ENCODE data around the gene SNRNP40. TPM values are rescaled to one million over a fixed set of nuclear protein-coding genes. Genes with fewer than 3 reads are reported as not detected.
"Not testable (repeated sequence)": the region's sequence is repeated elsewhere in the genome, so short reads cannot be mapped to it uniquely, and the experiment has no call there.

SNRNP40 gene
- total RNA-seq, 1 experiment from 2014 or later: 163 TPM

- DNase-seq (ENCODE audit: low read depth): not testable (repeated sequence)
Observed at GRCh38 chr1:31287791-31288190, 8.8 kb downstream of the SNRNP40 start.

DNA sequence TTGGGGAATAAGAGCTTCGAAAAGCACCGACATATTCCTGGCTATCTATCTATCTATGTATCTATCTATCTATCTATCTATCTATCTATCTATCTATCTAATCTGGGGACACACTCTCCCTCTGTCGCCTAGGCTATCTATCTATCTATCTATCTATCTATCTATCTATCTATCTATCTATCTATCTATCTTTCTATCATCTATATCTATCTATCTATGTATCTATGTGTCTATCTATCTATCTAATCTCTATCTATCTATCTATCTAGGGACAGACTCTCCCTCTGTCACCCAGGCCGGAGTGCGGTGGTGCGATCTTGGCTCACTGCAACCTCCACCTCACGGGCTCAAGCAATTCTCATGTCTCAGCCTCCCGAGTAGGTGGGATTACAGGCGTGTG lies 14.2 kb downstream of the SNRNP40 start:
- DNase-seq (ENCODE audit: low read depth): not testable (repeated sequence)

GRCh38 chr1:31273619-31274018 lies 23.0 kb downstream of the SNRNP40 start:
- DNase-seq (ENCODE audit: low read depth): no peak

DNA sequence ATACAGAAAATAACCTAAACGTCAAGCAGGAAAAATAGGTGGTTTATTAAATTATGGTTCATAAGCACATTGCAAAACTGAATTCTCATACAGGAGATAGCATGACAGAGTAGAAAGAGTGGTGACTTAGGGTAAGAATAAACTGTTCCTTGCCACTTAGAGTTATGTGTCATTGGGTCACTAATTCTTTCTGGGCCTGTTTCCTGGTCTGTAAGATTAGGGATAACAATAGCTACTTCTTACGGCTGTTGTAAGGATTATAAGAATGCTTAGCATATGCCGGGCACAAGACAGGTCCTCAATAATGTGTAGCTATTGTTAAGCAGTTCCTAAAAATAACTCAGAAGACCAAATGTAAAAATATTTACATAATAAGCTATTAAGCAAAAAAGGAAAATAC lies 24.2 kb downstream of the SNRNP40 start:
- DNase-seq (ENCODE audit: low read depth): no peak

DNA sequence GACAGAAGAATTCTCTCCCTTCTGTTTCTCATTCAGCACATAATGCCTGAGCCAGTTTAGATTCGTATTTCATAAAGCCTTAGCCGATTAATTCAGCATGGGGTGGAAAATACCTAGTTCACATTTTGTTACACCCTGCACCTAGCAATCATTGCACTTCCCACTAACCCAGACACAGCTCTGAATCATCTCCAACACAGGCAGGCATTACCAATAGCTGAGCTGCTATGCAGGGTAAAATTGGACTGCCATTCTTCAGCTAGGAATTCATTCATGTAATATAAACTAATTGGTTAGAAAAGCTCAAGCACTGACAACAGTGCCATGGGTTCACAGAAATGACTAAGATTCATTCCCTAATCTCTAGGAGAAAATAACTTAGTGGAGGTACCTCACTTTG lies 30.0 kb downstream of the SNRNP40 start:
- no peak for DNase-seq (ENCODE audit: low read depth)

DNA sequence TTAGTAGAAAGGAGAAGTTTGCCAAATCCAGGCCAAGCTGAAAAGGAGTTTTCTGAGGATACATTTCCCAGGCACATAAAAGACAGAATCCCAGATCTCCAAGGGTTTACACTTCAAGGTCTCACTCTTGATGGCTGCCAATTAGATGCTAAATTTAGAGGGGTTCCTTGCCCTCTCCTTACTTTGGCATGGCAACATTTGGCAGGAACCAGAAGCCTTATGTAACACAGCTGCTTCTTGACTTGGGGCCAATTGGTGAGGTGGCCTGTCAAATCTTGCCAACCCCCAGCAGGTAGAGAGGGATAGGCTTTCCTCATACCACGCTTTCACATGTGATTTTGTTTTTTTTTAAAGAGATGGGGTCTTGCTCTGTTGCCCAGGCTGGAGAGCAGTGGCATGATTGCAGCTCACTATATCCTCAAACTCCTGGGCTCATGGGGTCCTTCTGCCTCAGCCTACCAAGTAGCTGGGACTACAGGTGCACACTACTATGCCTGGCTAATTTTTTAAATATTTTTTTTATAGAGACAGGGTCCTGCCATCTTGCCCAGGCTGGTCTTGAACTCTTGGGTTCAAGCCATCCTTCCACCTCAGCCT lies 31.7 kb downstream of the SNRNP40 start:
- no peak for DNase-seq (ENCODE audit: low read depth)

- no peak for DNase-seq (ENCODE audit: low read depth)
Observed at GRCh38 chr1:31263408-31263807, 33.2 kb downstream of the SNRNP40 start.

GRCh38 chr1:31262393-31262792 lies 34.2 kb downstream of the SNRNP40 start:
- DNase-seq (ENCODE audit: low read depth): not testable (repeated sequence)

DNA sequence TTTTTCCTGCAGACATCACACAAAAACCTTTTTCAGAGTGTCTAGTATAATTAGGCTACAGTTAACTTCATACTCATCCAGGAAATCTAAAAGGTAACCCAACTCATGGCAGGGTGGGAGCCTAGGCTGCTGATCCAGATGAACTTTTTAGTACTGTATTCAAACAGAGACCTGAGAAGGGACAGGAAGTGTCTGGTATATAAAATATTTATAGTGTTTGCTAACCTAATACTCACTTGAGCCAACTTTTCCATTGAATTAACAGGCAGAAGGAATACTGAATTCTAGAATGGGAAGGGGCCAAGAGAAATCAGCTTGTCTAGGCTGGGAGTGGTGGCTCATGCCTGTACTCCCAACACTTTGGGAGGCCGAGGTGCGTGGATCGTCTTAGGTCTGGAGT lies 34.7 kb downstream of the SNRNP40 start:
- no peak for DNase-seq (ENCODE audit: low read depth)

GRCh38 chr1:31259746-31260145 lies 36.8 kb downstream of the SNRNP40 start:
- peak; percentile 57 for DNase-seq (ENCODE audit: low read depth)

DNA sequence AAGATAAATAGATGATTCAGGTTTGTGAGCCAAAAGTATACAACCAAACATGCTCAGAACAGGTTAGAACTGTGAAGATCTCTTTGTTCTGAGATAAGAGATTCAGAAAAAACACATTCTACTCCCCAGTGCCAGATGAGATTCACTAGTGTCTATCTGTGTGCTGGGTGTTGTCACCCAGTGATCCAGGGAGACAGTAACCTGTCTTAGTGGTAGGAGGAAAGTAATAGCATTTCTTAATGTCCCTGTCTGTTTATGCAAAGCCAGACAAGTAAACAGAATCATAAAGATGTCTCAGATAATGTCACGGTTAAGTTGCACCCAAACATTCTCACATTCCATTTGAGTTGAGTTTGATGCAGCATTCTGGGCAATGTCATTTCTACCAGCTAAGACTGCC lies 38.0 kb downstream of the SNRNP40 start:
- no peak for DNase-seq (ENCODE audit: low read depth)

DNA sequence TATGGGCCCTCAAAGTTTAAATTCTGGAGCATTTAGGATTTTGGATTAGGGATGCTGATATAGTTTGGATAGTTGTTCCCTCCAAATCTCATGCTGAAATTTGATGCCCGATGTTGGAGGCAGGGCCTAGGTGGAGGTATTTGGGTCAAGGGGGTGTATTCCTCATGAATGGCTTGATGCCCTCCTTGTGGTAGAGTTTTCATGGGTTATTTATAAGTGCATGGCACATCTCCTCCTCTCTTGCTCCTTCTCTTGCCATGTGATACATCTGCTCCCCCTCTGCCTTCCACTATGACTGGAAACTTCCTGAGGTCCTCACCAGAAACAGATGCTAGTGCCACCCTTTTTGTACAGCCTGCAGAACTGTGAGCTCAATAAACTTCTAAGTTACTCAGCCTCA lies 39.4 kb downstream of the SNRNP40 start:
- no peak for DNase-seq (ENCODE audit: low read depth)

GRCh38 chr1:31249854-31250253 lies 46.7 kb downstream of the SNRNP40 start:
- DNase-seq (ENCODE audit: low read depth): no peak

DNA sequence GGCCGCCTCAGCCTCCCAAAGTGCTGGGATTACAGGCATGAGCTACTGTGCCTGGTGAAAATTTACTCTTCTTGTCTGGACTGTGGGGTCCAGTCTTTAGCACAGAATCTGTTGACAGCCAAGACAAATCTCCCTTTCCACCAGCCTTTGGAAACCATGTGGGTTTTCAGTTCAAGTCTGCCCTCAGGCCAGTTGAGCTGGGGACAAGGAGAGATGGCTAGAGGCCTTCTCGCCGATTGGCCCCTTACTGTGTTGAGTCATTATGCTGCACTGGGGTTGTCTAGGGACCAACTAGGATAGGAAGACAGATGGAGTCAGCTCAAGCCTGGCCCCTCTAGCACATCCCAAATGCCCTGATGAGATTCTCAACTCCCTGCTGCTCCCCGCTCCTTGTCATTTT lies 48.3 kb downstream of the SNRNP40 start:
- peak; percentile 67 for DNase-seq (ENCODE audit: low read depth)

GRCh38 chr1:31244326-31244725 lies 52.3 kb downstream of the SNRNP40 start:
- peak; percentile 44 for DNase-seq (ENCODE audit: low read depth)

DNA sequence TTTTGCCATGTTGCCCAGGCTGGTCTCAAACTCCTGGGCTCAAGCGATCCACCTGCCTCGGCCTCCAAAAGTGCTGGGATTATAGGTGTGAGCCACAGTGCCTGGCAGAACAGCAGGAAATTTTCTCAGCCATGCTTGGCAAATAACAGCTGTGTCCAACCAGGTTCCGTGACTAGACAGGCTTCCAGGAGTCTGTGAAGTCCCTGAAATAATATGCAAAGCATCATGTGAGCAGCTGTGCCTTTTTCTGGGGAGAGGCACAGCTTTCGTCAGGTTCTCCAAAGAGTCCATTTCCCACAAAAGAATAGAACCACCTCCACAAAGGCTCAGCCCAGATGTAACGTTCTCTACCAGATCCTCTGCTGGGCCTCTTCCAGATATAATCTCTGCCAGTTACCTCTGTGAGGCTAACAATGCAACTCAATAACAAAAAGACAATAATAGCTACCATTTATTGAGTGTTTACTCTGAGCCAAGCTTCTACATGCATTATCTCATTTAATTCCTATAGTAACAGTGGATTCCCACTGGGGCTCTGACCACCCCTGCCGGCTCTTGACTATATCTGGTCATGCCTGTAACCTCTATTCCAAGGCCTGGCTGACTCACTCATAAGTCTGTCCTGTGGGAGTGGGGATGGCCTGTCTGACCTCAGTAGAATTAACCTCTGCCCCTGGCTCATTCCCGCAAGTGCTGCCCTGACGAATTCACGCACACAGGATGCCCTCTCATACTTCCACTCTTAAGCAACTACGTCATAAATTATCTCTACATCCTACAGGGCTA lies 52.9 kb downstream of the SNRNP40 start:
- peak; percentile 57 for DNase-seq (ENCODE audit: low read depth)

DNA sequence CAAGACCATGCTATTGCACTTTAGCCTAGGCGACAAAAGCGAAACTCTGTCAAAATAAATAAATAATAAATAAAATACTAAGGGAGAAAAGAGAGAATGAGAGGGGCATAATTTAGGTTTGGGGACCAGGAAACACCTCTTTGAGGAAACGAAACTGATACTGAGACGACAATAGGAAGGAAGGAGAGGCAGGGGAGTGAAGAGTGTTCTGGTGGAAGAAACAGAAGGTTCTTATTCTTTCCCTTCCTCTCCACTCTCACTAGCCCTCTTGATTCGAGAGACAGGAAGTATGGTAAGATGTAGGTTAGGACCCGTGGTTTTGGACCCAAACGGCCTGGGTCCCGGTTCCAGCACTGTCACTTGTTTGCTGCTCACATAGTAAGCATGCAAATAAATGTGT lies 55.3 kb downstream of the SNRNP40 start:
- DNase-seq (ENCODE audit: low read depth): no peak

DNA sequence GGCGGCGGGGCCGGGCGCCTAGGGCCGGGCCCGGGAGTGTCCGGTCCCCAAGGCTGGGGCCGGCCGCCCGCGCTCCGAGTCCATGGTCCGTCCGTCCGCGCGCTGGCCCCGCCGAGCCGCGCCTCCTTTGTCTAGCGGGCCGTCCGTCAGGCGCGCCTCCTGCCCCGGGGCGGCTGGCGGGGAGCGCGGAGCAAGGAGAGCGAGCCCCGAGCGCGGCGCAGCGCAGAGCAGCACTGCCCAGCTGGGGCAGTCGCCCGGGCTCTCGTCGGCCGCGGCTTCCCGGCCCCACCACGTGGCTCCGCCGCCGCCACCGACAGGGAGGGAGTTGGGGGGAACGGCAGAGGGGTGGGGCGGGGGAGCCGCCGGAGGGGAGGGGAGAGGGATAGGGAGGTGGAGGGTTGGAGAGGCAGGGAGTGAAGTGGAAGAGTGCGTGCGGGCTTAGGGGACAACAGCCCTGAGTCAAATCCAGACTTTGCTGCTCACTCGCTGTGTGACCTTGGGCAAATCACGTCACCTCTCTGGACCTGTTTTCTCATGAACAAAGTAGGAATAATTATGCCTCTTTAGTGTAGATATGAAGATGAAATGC lies 56.8 kb downstream of the SNRNP40 start, which contains the start of gene NKAIN1:
NKAIN1 (minus strand) TSS at position 235 of the 589 bp plus-strand sequence. CDS start 340 bp downstream, outside the sequence.
- peak; percentile 47 for DNase-seq (ENCODE audit: low read depth)

GRCh38 chr1:31238986-31239613 lies 57.5 kb downstream of the SNRNP40 start:
- DNase-seq (ENCODE audit: low read depth): no peak

- no peak for DNase-seq (ENCODE audit: low read depth)
Observed at GRCh38 chr1:31238612-31238985, 58.0 kb downstream of the SNRNP40 start.

DNA sequence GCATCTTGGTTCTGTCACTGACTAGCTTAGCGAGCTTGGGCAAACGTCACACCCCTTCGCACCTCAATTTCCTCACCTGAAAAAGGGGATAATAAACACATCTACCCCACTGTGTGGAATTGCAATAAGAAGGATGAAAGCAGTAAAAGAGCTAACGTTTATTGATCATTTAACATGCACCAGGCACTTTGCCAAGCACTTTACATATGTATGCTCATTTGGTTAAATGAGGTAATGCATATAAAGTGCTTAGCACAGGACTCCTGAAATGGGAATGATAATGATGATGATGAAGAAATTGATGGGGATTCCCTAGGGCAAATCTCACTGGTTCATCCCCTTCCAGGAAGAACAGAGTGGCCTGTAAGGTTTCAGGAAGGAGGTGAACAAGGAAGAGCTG lies 61.7 kb downstream of the SNRNP40 start:
- no peak for DNase-seq (ENCODE audit: low read depth)

- DNase-seq (ENCODE audit: low read depth): no peak
Observed at GRCh38 chr1:31234123-31234708, 62.4 kb downstream of the SNRNP40 start.

All from RPMI7951 (cell line).